Karpas-422 (cell line): ENCODE results near the gene MMGT1. TPM values are rescaled to one million over a fixed set of nuclear protein-coding genes. Genes with fewer than 3 reads are reported as not detected.

Experiments
- DNase-seq: peaks from one replicate; pipeline ENCODE4 v3.0.0-alpha.2; 2015
- H2AFZ ChIP-seq: fragments of 200-600 bp; sonication (generic); 2 replicates; pipeline ENCODE4 v1.6.1; 2014; ENCODE audit warnings: antibody characterized with exemption, low read length, mixed read lengths
- H3K27ac ChIP-seq: fragments of 200-600 bp; sonication (generic); 2 replicates; pipeline ENCODE4 v1.5.1; 2014; ENCODE audit warnings: mild to moderate bottlenecking, low read length, moderate library complexity
- H3K27me3 ChIP-seq: fragments of 200-600 bp; sonication (generic); 2 replicates; pipeline ENCODE4 v1.6.1; 2014; ENCODE audit warnings: low read length, mixed read lengths
- H3K36me3 ChIP-seq: fragments of 200-600 bp; sonication (generic); 2 replicates; pipeline ENCODE4 v1.6.1; 2014; ENCODE audit warnings: low read length, mixed read lengths; ENCODE audit not compliant: insufficient read depth
- H3K4me1 ChIP-seq: fragments of 200-600 bp; sonication (generic); 2 replicates; pipeline ENCODE4 v1.6.1; 2014; ENCODE audit warnings: mild to moderate bottlenecking, low read length, mixed read lengths
- H3K4me2 ChIP-seq: fragments of 200-600 bp; sonication (generic); 2 replicates; pipeline ENCODE4 v1.6.1; 2014; ENCODE audit warnings: low read length, low read depth, mild to moderate bottlenecking; ENCODE audit not compliant: poor library complexity, severe bottlenecking
- H3K4me3 ChIP-seq: fragments of 200-600 bp; sonication (generic); 2 replicates; pipeline ENCODE4 v1.5.1; 2014; ENCODE audit warnings: mild to moderate bottlenecking, antibody characterized with exemption, low read length, mixed read lengths
- H3K79me2 ChIP-seq: fragments of 200-600 bp; sonication (generic); 2 replicates; pipeline ENCODE4 v1.6.1; 2014; ENCODE audit warnings: mild to moderate bottlenecking, low read length, mixed read lengths
- H3K9ac ChIP-seq: fragments of 200-600 bp; sonication (generic); 2 replicates; pipeline ENCODE4 v1.6.0; 2014; ENCODE audit warnings: low read length
- H3K9me2 ChIP-seq: fragments of 200-600 bp; sonication (generic), shearing (Covaris generic); replicated peaks from 2 replicates; pipeline ENCODE4 v1.6.0; 2014; ENCODE audit warnings: mild to moderate bottlenecking, low read length, moderate library complexity; ENCODE audit not compliant: insufficient read depth
- H3K9me3 ChIP-seq: fragments of 300-700, 200-600 bp; sonication (generic); 2 replicates; pipeline ENCODE4 v1.6.1; 2014; ENCODE audit warnings: low read length, mixed read lengths
- H4K20me1 ChIP-seq: fragments of 200-600 bp; sonication (generic); 2 replicates; pipeline ENCODE4 v1.6.1; 2014; ENCODE audit warnings: mild to moderate bottlenecking, antibody characterized with exemption, low read length, low read depth; ENCODE audit not compliant: insufficient read depth
- total RNA-seq: library from RNA; depleted of rRNA; stranded (reverse); fragments of >200 nt; shearing (Covaris generic); gene quantifications from 2 replicates; pipeline ENCODE4 v1.2.3, GENCODE V29; 2014; ENCODE audit warnings: low replicate concordance; rRNA removed

MMGT1 gene
- total RNA-seq = 9.1 and 25.6 TPM in 2 replicates

DNA sequence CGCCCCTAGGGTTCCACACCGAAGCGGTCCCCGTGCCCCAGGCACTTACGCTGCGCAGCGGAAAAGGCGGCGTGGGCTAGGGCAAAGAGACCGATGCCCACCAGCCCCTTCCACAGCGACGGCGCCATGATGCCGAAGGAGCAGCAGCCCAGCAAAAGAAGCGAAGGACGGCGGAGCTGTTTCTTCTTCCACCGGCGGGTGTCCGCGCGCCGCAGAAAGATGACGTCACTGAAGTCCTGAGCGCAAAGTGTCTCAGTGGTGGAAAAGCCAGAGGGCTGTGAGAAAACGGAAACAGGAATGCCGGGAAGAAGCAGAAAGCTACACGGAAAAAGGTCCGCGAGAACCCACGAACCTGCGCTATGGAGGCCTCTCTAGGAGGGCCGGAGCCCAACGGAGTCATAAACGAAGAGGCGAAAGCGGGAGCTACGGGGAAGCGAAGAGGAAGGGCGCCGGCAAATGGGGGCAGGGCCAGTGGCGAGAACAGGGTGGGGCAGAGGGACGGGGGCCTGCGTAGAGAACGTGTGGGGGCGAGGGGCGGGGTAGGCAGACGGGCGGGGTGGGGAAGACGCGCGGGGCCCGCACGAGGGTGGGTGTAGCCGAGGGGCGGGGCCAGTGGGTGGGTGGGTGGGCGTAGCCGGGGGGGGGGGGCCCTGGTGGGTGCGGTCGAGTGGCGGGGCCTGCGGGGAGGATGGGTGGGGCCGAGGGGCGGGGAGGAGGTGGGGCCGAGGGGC is at the start of gene MMGT1:
TSS of gene MMGT1 (minus strand) at position 441 of the 731 bp plus-strand sequence. CDS start at position 128, 313 bp downstream.
- Histone ChIP-seq H3K9me2 (no peaks in the 10 kb centered on the region), H3K36me3 (no peaks in the 10 kb centered on the region), H4K20me1 (no peaks in the 10 kb centered on the region), H3K9ac (peak within 1 kb of the TSS; percentile 85), H2AFZ (peak within 1 kb of the TSS; percentile 96; the same call in 1 of the 2 replicates), H3K79me2 (peaks cover 41% of the 10 kb centered on the region), H3K4me1 (peaks cover 18% of the 10 kb centered on the region), H3K27me3 (no peaks in the 10 kb centered on the region), H3K27ac (peak within 1 kb of the TSS; percentile 54; the same call in 1 of the 2 replicates), H3K4me2 (peak within 1 kb of the TSS; percentile 81), H3K9me3 (no peaks in the 10 kb centered on the region), H3K4me3 (peak within 1 kb of the TSS; percentile 96)
- peak; percentile 91 for DNase-seq

DNA sequence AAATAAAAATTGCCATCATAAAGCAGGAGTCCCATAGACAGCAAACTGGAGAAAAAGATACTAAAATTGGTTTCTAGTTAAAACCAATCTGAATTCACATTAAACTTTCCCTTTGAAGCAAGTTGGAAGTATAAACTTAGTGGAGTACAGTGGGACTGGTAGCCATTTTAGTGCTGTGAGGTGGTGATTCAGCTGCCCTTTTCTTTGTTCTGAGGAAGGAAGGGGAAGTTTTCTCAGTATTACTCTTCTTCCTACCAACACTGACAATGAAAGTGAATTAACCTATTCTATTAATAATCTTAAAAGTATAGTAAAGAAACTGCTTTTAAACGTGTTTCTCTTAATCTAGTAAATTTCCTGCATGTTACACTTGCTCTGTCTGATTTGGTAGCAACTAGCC is 48.1 kb upstream of the MMGT1 start:
- Histone ChIP-seq H3K79me2 (no peaks in the 10 kb centered on the region), H3K4me2 (no peak overlapping the region), H3K9me2 (no peaks in the 10 kb centered on the region), H3K27me3 (no peaks in the 10 kb centered on the region), H3K36me3 (no peaks in the 10 kb centered on the region), H3K27ac (no peak overlapping the region), H3K9ac (no peak overlapping the region), H3K9me3 (no peaks in the 10 kb centered on the region), H4K20me1 (no peaks in the 10 kb centered on the region), H3K4me3 (no peak overlapping the region), H2AFZ (no peak overlapping the region), H3K4me1 (no peaks in the 10 kb centered on the region)
- DNase-seq = no peak

DNA sequence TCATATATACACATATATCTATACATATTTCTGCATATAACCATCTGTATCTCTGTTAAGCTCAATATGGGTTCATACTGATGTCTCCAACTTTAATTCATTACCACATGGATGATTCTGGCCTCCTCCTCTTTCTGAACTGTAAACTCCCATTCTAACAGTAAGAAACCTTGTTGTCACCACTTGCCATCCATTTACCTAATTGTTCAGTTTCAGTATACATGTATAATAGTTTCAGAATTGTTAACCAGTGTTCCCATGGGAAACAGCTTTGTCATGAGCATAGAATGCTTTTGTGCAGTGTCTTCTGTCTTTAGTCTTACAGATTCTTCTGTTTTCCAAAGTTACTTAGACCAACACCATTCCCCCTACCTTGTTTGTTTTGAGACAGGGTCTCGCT is 47.4 kb upstream of the MMGT1 start:
- no peak overlapping the region for H3K4me2 ChIP-seq
- no peak overlapping the region for H2AFZ ChIP-seq
- H3K36me3 ChIP-seq = no peaks in the 10 kb centered on the region
- H3K27me3 ChIP-seq = no peaks in the 10 kb centered on the region
- H3K9ac ChIP-seq = no peak overlapping the region
- no peaks in the 10 kb centered on the region for H3K79me2 ChIP-seq
- no peak for DNase-seq
- no peaks in the 10 kb centered on the region for H3K4me1 ChIP-seq
- no peaks in the 10 kb centered on the region for H3K9me3 ChIP-seq
- H4K20me1 ChIP-seq = no peaks in the 10 kb centered on the region
- no peaks in the 10 kb centered on the region for H3K9me2 ChIP-seq
- H3K4me3 ChIP-seq = no peak overlapping the region
- no peak overlapping the region for H3K27ac ChIP-seq

DNA sequence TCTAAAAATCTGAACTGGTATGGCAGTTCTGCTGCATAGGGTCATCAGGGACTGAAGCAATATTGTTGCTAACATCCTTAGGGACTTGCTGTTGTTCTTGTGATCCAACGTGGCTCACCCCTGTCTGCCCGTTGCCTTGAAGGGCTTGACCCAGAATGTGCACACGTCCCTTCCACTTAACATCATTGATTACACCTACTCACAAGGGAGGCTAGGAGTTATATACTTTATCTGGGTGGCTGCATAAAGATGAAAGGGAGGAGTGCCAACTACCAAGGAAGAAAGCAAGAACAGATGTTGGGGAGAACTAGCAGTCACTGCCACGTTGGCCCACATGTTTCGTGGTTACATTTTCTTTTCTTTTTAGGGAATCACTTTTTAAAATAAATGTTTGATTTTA is 45.4 kb upstream of the MMGT1 start:
- Histone ChIP-seq H3K9ac (no peak overlapping the region), H3K9me3 (no peaks in the 10 kb centered on the region), H3K9me2 (no peaks in the 10 kb centered on the region), H3K4me3 (no peak overlapping the region), H3K27me3 (no peaks in the 10 kb centered on the region), H3K36me3 (no peaks in the 10 kb centered on the region), H3K27ac (no peak overlapping the region), H3K4me1 (no peaks in the 10 kb centered on the region), H4K20me1 (no peaks in the 10 kb centered on the region), H2AFZ (no peak overlapping the region), H3K79me2 (no peaks in the 10 kb centered on the region), H3K4me2 (no peak overlapping the region)
- no peak for DNase-seq

DNA sequence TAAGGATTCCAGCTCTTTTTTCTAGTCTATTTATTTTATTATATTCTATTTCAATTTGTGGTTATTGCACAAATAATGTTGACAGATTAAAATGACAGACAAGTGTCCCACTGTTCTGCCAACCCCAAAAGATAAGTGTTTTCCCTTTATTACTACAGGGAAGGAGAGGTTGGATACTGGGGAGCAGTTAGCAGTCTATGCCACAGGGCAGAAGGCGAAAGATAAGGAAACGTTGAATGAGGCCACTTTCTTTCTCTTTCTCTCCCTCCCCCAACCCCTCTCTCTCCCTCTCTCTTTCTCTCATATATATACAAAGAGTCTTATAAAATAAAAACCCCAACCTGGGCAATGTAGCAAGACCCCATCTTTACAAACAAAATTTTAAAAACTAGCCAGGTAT is 43.1 kb upstream of the MMGT1 start:
- no peak overlapping the region for H3K9ac ChIP-seq
- H3K4me1 ChIP-seq = no peaks in the 10 kb centered on the region
- H3K79me2 ChIP-seq = no peaks in the 10 kb centered on the region
- H3K4me3 ChIP-seq = no peak overlapping the region
- H3K27me3 ChIP-seq = no peaks in the 10 kb centered on the region
- no peaks in the 10 kb centered on the region for H3K9me3 ChIP-seq
- H2AFZ ChIP-seq = no peak overlapping the region
- no peak overlapping the region for H3K27ac ChIP-seq
- no peaks in the 10 kb centered on the region for H3K36me3 ChIP-seq
- DNase-seq = no peak
- no peak overlapping the region for H3K4me2 ChIP-seq
- H3K9me2 ChIP-seq = no peaks in the 10 kb centered on the region
- no peaks in the 10 kb centered on the region for H4K20me1 ChIP-seq

DNA sequence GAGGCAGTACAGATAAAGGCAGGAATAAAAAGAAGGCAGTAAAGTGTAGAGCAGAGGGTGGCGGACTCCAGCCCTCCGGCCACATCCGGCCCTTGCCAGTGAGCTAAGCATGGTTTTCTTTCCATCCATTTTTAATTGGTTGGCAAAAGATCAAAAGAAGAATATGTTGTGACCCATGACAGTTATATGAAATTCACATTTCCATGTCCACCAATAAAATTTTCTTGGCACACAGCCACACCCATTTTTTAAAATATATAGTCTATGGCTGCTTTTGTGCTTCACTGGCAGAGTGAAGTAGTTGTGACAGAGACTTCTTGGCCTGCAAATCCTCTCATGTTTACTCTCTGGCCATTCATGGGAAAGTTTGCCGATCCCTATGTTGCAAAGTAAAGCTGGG is 41.2 kb upstream of the MMGT1 start:
- H3K27me3 ChIP-seq = no peaks in the 10 kb centered on the region

DNA sequence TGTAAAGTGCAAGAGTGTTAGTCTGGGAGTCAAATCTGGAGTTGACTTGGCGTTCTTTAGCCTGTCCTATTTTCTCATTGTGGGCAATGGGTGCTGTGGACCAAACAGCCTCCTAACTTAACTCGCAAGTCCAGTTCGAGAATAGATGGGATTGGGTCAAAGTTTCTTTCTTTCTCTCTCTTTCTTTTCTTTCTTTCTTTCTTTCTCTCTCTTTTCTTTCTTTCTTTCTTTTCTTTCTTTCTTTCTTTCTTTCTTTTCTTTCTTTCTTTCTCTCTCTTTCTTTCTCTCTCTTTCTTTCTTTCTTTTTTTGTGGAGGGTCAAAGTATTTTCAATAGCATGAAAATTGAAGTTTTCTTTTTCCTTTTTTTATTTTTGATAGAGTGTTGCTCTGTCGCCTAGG is 14.5 kb upstream of the MMGT1 start:
- H3K4me3 ChIP-seq = no peak overlapping the region
- H3K27ac ChIP-seq = no peak overlapping the region
- H3K36me3 ChIP-seq = no peaks in the 10 kb centered on the region
- peaks cover 62% of the 10 kb centered on the region for H3K79me2 ChIP-seq
- H3K9ac ChIP-seq = no peak overlapping the region
- no peaks in the 10 kb centered on the region for H4K20me1 ChIP-seq
- DNase-seq = no peak
- peaks cover 30% of the 10 kb centered on the region for H3K4me1 ChIP-seq
- no peak overlapping the region for H2AFZ ChIP-seq
- no peaks in the 10 kb centered on the region for H3K9me3 ChIP-seq
- H3K4me2 ChIP-seq = peak overlapping the region; percentile 76
- H3K9me2 ChIP-seq = no peaks in the 10 kb centered on the region
- H3K27me3 ChIP-seq = no peaks in the 10 kb centered on the region

More for the DNA sequence above, 41.2 kb upstream of the MMGT1 start:
- Histone ChIP-seq H3K4me1 (no peaks in the 10 kb centered on the region), H3K79me2 (no peaks in the 10 kb centered on the region), H3K4me2 (no peak overlapping the region), H4K20me1 (no peaks in the 10 kb centered on the region), H3K9me2 (no peaks in the 10 kb centered on the region), H3K9me3 (no peaks in the 10 kb centered on the region), H3K27ac (no peak overlapping the region), H2AFZ (no peak overlapping the region), H3K36me3 (no peaks in the 10 kb centered on the region), H3K4me3 (no peak overlapping the region), H3K9ac (no peak overlapping the region)
- DNase-seq = no peak

DNA sequence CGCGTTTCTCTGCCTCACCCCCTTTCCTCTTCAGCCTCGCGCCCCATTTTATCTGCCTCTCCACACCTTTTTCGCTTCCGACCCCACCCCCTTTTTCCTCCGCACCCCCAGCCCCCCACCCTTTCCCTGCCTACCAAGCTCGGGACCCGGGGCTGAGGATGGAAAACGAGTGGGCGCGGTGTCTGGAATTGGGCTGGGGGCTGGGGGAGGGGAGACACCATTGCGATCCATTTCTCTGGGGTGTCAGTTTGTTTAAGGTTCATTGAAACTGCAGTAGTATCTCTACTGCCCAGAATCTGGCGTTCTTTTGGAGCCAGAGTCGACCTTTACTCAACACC is 12.2 kb upstream of the MMGT1 start:
- Histone ChIP-seq H3K9me2 (no peaks in the 10 kb centered on the region), H3K79me2 (peaks cover 45% of the 10 kb centered on the region), H3K27ac (peak overlapping the region; percentile 64; the same call in 1 of the 2 replicates), H3K27me3 (no peaks in the 10 kb centered on the region; the same call in 1 of the 2 replicates), H3K9ac (peak overlapping the region; percentile 84), H3K4me1 (peaks cover 33% of the 10 kb centered on the region), H3K36me3 (no peaks in the 10 kb centered on the region), H3K4me2 (peak overlapping the region; percentile 76), H3K9me3 (no peaks in the 10 kb centered on the region), H4K20me1 (no peaks in the 10 kb centered on the region), H2AFZ (no peak overlapping the region), H3K4me3 (peak overlapping the region; percentile 79)
- DNase-seq = no peak
